HCT116 (cell line): ENCODE measurements around the gene MRPS16. TPM values are rescaled to one million over a fixed set of nuclear protein-coding genes. Genes with fewer than 3 reads are reported as not detected.

Source experiments
- ATAC-seq: fragments of 200-7000 bp; cut with Tn5 transposase; 2 replicates; pipeline ENCODE4 v1.9.1; 2020; ENCODE audit warnings: mild to moderate bottlenecking, moderate library complexity
- BruUV-seq: library from RNA; stranded (reverse); fragments of 400-500 nt; replicated peaks from 2 replicates; lab custom pipeline; 2021; lab: Mats Ljungman, UMichigan
- CTCF ChIA-PET: fragments of 300-600 bp; sonication (Branson Sonifier 250); formaldehyde crosslinking; loops from one replicate; lab custom pipeline; 2021; ENCODE audit warnings: antibody characterized with exemption; lab: Charles Lee
- POLR2A ChIA-PET: fragments of 300-600, 350-600 bp; sonication (Branson Sonifier 250); formaldehyde crosslinking; loops from one replicate; lab custom pipeline; 2021; ENCODE audit warnings: antibody characterized with exemption; lab: Charles Lee
- RAD21 ChIA-PET, 2 experiments: fragments of 300-600 bp; sonication (Branson Sonifier 250); formaldehyde crosslinking; loops; one replicate each; lab custom pipeline; 2023; ENCODE audit warnings: low total read pairs in 2 of 2; ENCODE audit not compliant: uncharacterized antibody in 2 of 2, unreplicated experiment in 2 of 2, low non-redundant PET in 1 of 2; lab: Charles Lee
- DNase-seq: peaks from one replicate; pipeline ENCODE4 v3.0.0-alpha.2; 2010; ENCODE audit warnings: low read depth, low spot score
- H2AFZ ChIP-seq: fragments of 200-600 bp; shearing (Covaris generic), sonication (generic); 2 replicates; pipeline ENCODE4 v1.6.1; 2017; ENCODE audit warnings: low read depth, mixed run types, mixed read lengths, antibody characterized with exemption, low read length; ENCODE audit not compliant: poor library complexity, severe bottlenecking
- H3K27ac ChIP-seq: 2 replicates; pipeline ENCODE4 v1.5.1; 2012; ENCODE audit warnings: low read depth, low read length
- H3K27me3 ChIP-seq: fragments of 200-600 bp; sonication (generic); 2 replicates; pipeline ENCODE4 v1.6.1; 2016; ENCODE audit warnings: mixed run types, low read length, mixed read lengths; ENCODE audit not compliant: insufficient read depth
- H3K36me3 ChIP-seq, 2 experiments: fragments of 200-500 bp in 1 of 2; fragments of 200-600 bp in 1 of 2; sonication (Bioruptor generic) in 1 of 2; sonication (generic) in 1 of 2; 2 replicates each; pipeline versions ENCODE4 v1.5.1 to v1.6.1; 2014 to 2016; ENCODE audit warnings: low read length in 2 of 2, inconsistent platforms in 1 of 2, mixed read lengths in 1 of 2, mixed run types in 1 of 2; ENCODE audit not compliant: insufficient read depth in 2 of 2, control insufficient read depth in 1 of 2
- H3K4me1 ChIP-seq, 2 experiments: fragments of 200-600 bp in 1 of 2; sonication (generic) in 1 of 2; 2 replicates each; pipeline versions ENCODE4 v1.5.1 to v1.6.1; 2012 to 2017; ENCODE audit warnings: low read length in 2 of 2, inconsistent platforms in 1 of 2, mild to moderate bottlenecking in 1 of 2, mixed read lengths in 1 of 2, mixed run types in 1 of 2, moderate library complexity in 1 of 2; ENCODE audit not compliant: insufficient read depth in 2 of 2, control insufficient read depth in 1 of 2
- H3K4me2 ChIP-seq: fragments of 200-600 bp; sonication (generic); 2 replicates; pipeline ENCODE4 v1.6.1; 2017; ENCODE audit warnings: mixed run types, low read length, mixed read lengths
- H3K4me3 ChIP-seq, 2 experiments: fragments of 200-600 bp in 1 of 2; sonication (generic) in 1 of 2; replicated peaks in 1 of 2; 2 replicates each; pipeline ENCODE4 v1.5.1; 2011 to 2016; ENCODE audit warnings: low read length in 2 of 2, control low read depth in 1 of 2, low read depth in 1 of 2, mild to moderate bottlenecking in 1 of 2, mixed read lengths in 1 of 2, mixed run types in 1 of 2
- H3K79me2 ChIP-seq: fragments of 200-600 bp; sonication (generic); 2 replicates; pipeline ENCODE4 v1.6.1; 2017; ENCODE audit warnings: mild to moderate bottlenecking, mixed run types, low read length, moderate library complexity, mixed read lengths; ENCODE audit not compliant: insufficient read depth
- H3K9ac ChIP-seq: fragments of 200-600 bp; sonication (generic); 2 replicates; pipeline ENCODE4 v1.6.1; 2016; ENCODE audit warnings: low read length, mixed read lengths
- H3K9me2 ChIP-seq: fragments of 200-600 bp; sonication (generic), shearing (Covaris generic); 2 replicates; pipeline ENCODE4 v1.6.1; 2017; ENCODE audit warnings: mixed run types, mild to moderate bottlenecking, moderate library complexity; ENCODE audit not compliant: insufficient read depth
- H3K9me3 ChIP-seq, 2 experiments: fragments of 200-500 bp in 1 of 2; fragments of 200-600 bp in 1 of 2; sonication (Bioruptor generic) in 1 of 2; sonication (generic) in 1 of 2; 2 replicates each; pipeline ENCODE4 v1.6.1; 2014 to 2017; ENCODE audit warnings: low read length in 2 of 2, mixed read lengths in 2 of 2, inconsistent platforms in 1 of 2, low read depth in 1 of 2, mild to moderate bottlenecking in 1 of 2, mixed run types in 1 of 2, moderate library complexity in 1 of 2; ENCODE audit not compliant: control insufficient read depth in 1 of 2, insufficient read depth in 1 of 2
- H4K20me1 ChIP-seq: fragments of 200-600 bp; sonication (generic), shearing (Covaris generic); 2 replicates; pipeline ENCODE4 v1.6.1; 2017; ENCODE audit warnings: mixed run types, mild to moderate bottlenecking, moderate library complexity; ENCODE audit not compliant: insufficient read depth
- EGR1 ChIP-seq: IDR thresholded peaks from 2 replicates; pipeline ENCODE4 v1.6.1; 2012; ENCODE audit warnings: low read depth
- ELF1 ChIP-seq: IDR thresholded peaks from 2 replicates; pipeline ENCODE4 v1.6.1; 2012; ENCODE audit warnings: low read depth, borderline replicate concordance
- FOSL1 ChIP-seq: IDR thresholded peaks from 2 replicates; pipeline ENCODE4 v1.6.1; 2012; ENCODE audit warnings: low read depth
- JUND ChIP-seq: IDR thresholded peaks from 2 replicates; pipeline ENCODE4 v1.6.1; 2012
- POLR2A ChIP-seq: IDR thresholded peaks from 2 replicates; pipeline ENCODE4 v1.7.0; 2011; ENCODE audit warnings: borderline replicate concordance; ENCODE audit not compliant: insufficient read depth, insufficient read length; ENCODE audit errors: extremely low read depth
- POLR2AphosphoS5 ChIP-seq: IDR thresholded peaks from 2 replicates; pipeline ENCODE4 v1.6.1; 2011; ENCODE audit warnings: mild to moderate bottlenecking, low read depth, low read length, moderate library complexity
- RAD21 ChIP-seq: IDR thresholded peaks from 2 replicates; pipeline ENCODE4 v1.6.1; 2012; ENCODE audit warnings: low read depth, mild to moderate bottlenecking
- REST ChIP-seq: IDR thresholded peaks from 2 replicates; pipeline ENCODE4 v1.6.1; 2012; ENCODE audit warnings: low read depth
- SIN3A ChIP-seq: IDR thresholded peaks from 2 replicates; pipeline ENCODE4 v1.6.1; 2012; ENCODE audit warnings: low read depth
- TCF7L2 ChIP-seq: IDR thresholded peaks from 2 replicates; pipeline ENCODE4 v1.7.0; 2011; ENCODE audit warnings: borderline replicate concordance, inconsistent platforms; ENCODE audit not compliant: insufficient read depth, insufficient read length; ENCODE audit errors: extremely low read depth
- ZBTB33 ChIP-seq: IDR thresholded peaks from 2 replicates; pipeline ENCODE4 v1.6.1; 2011; ENCODE audit warnings: mild to moderate bottlenecking, low read length, moderate library complexity; ENCODE audit not compliant: insufficient replicate concordance; ENCODE audit errors: extremely low read depth
- intact Hi-C: fragments of 100-400 bp; cut with micrococcal nuclease; formaldehyde crosslinking; loops from 2 replicates; pipeline ENCODE4 v1.10.0; 2022
- total RNA-seq: library from RNA; stranded (reverse); gene quantifications from one replicate; pipeline ENCODE4 v1.2.1, GENCODE V29; 2021; ENCODE audit not compliant: unreplicated experiment
- TF ChIP-seq, protein P1 (sequence below): IDR thresholded peaks from 2 replicates; pipeline ENCODE4 v1.6.1; 2012

Gene MRPS16
- total RNA-seq, 1 experiment from 2014 or later: 122 TPM

- no peak for TF ChIP-seq REST
- TF ChIP-seq POLR2AphosphoS5: no peak
- no peak for TF ChIP-seq TCF7L2
- TF ChIP-seq, protein P1, sequence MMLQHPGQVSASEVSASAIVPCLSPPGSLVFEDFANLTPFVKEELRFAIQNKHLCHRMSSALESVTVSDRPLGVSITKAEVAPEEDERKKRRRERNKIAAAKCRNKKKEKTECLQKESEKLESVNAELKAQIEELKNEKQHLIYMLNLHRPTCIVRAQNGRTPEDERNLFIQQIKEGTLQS: no peak
- no peak for TF ChIP-seq ELF1
- TF ChIP-seq JUND: no peak
- TF ChIP-seq RAD21: no peak
- TF ChIP-seq FOSL1: no peak
Measured at GRCh38 chr10:73209705-73210104, 42.7 kb downstream of the MRPS16 start (continued).

- intact Hi-C loops: no loop called here
- no peak overlapping the region for H3K27ac ChIP-seq
- no peaks in the 10 kb centered on the region for H3K4me1 ChIP-seq
- H3K36me3 ChIP-seq: no peaks in the 10 kb centered on the region
- H3K79me2 ChIP-seq: no peaks in the 10 kb centered on the region
- H3K27me3 ChIP-seq: no peaks in the 10 kb centered on the region
- TF ChIP-seq SIN3A (no peak), ZBTB33 (no peak), POLR2AphosphoS5 (no peak), EGR1 (no peak), RAD21 (no peak), POLR2A (no peak), JUND (no peak)
- BruUV-seq: no TSS peak
- no peaks in the 10 kb centered on the region for H4K20me1 ChIP-seq
- ChIA-PET RAD21 (no interaction called here), CTCF (no interaction called here), POLR2A (no interaction called here)
- H3K4me3 ChIP-seq: no peak overlapping the region
- DNase-seq: no peak
- H3K9ac ChIP-seq: no peak overlapping the region
- no peak overlapping the region for H2AFZ ChIP-seq
- H3K9me2 ChIP-seq: no peaks in the 10 kb centered on the region
- ATAC-seq: no peak
- H3K9me3 ChIP-seq: no peaks in the 10 kb centered on the region
- no peak overlapping the region for H3K4me2 ChIP-seq
Measured at GRCh38 chr10:73207883-73208282, 44.6 kb downstream of the MRPS16 start.
